Karpas-422 (cell line): ENCODE results near the gene CPPED1. TPM values are rescaled to one million over a fixed set of nuclear protein-coding genes. Genes with fewer than 3 reads are reported as not detected.

Experiments
- DNase-seq: peaks from one replicate; pipeline ENCODE4 v3.0.0-alpha.2; 2015
- H2AFZ ChIP-seq: fragments of 200-600 bp; sonication (generic); 2 replicates; pipeline ENCODE4 v1.6.1; 2014; ENCODE audit warnings: antibody characterized with exemption, low read length, mixed read lengths
- H3K27ac ChIP-seq: fragments of 200-600 bp; sonication (generic); 2 replicates; pipeline ENCODE4 v1.5.1; 2014; ENCODE audit warnings: mild to moderate bottlenecking, low read length, moderate library complexity
- H3K27me3 ChIP-seq: fragments of 200-600 bp; sonication (generic); 2 replicates; pipeline ENCODE4 v1.6.1; 2014; ENCODE audit warnings: low read length, mixed read lengths
- H3K36me3 ChIP-seq: fragments of 200-600 bp; sonication (generic); 2 replicates; pipeline ENCODE4 v1.6.1; 2014; ENCODE audit warnings: low read length, mixed read lengths; ENCODE audit not compliant: insufficient read depth
- H3K4me1 ChIP-seq: fragments of 200-600 bp; sonication (generic); 2 replicates; pipeline ENCODE4 v1.6.1; 2014; ENCODE audit warnings: mild to moderate bottlenecking, low read length, mixed read lengths
- H3K4me2 ChIP-seq: fragments of 200-600 bp; sonication (generic); 2 replicates; pipeline ENCODE4 v1.6.1; 2014; ENCODE audit warnings: low read length, low read depth, mild to moderate bottlenecking; ENCODE audit not compliant: poor library complexity, severe bottlenecking
- H3K4me3 ChIP-seq: fragments of 200-600 bp; sonication (generic); 2 replicates; pipeline ENCODE4 v1.5.1; 2014; ENCODE audit warnings: mild to moderate bottlenecking, antibody characterized with exemption, low read length, mixed read lengths
- H3K79me2 ChIP-seq: fragments of 200-600 bp; sonication (generic); 2 replicates; pipeline ENCODE4 v1.6.1; 2014; ENCODE audit warnings: mild to moderate bottlenecking, low read length, mixed read lengths
- H3K9ac ChIP-seq: fragments of 200-600 bp; sonication (generic); 2 replicates; pipeline ENCODE4 v1.6.0; 2014; ENCODE audit warnings: low read length
- H3K9me2 ChIP-seq: fragments of 200-600 bp; sonication (generic), shearing (Covaris generic); replicated peaks from 2 replicates; pipeline ENCODE4 v1.6.0; 2014; ENCODE audit warnings: mild to moderate bottlenecking, low read length, moderate library complexity; ENCODE audit not compliant: insufficient read depth
- H3K9me3 ChIP-seq: fragments of 300-700, 200-600 bp; sonication (generic); 2 replicates; pipeline ENCODE4 v1.6.1; 2014; ENCODE audit warnings: low read length, mixed read lengths
- H4K20me1 ChIP-seq: fragments of 200-600 bp; sonication (generic); 2 replicates; pipeline ENCODE4 v1.6.1; 2014; ENCODE audit warnings: mild to moderate bottlenecking, antibody characterized with exemption, low read length, low read depth; ENCODE audit not compliant: insufficient read depth
- total RNA-seq: library from RNA; depleted of rRNA; stranded (reverse); fragments of >200 nt; shearing (Covaris generic); gene quantifications from 2 replicates; pipeline ENCODE4 v1.2.3, GENCODE V29; 2014; ENCODE audit warnings: low replicate concordance; rRNA removed

CPPED1 gene, protein sequence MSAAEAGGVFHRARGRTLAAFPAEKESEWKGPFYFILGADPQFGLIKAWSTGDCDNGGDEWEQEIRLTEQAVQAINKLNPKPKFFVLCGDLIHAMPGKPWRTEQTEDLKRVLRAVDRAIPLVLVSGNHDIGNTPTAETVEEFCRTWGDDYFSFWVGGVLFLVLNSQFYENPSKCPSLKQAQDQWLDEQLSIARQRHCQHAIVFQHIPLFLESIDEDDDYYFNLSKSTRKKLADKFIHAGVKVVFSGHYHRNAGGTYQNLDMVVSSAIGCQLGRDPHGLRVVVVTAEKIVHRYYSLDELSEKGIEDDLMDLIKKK
- 1.8 and 2.0 TPM in 2 replicates for total RNA-seq

DNA sequence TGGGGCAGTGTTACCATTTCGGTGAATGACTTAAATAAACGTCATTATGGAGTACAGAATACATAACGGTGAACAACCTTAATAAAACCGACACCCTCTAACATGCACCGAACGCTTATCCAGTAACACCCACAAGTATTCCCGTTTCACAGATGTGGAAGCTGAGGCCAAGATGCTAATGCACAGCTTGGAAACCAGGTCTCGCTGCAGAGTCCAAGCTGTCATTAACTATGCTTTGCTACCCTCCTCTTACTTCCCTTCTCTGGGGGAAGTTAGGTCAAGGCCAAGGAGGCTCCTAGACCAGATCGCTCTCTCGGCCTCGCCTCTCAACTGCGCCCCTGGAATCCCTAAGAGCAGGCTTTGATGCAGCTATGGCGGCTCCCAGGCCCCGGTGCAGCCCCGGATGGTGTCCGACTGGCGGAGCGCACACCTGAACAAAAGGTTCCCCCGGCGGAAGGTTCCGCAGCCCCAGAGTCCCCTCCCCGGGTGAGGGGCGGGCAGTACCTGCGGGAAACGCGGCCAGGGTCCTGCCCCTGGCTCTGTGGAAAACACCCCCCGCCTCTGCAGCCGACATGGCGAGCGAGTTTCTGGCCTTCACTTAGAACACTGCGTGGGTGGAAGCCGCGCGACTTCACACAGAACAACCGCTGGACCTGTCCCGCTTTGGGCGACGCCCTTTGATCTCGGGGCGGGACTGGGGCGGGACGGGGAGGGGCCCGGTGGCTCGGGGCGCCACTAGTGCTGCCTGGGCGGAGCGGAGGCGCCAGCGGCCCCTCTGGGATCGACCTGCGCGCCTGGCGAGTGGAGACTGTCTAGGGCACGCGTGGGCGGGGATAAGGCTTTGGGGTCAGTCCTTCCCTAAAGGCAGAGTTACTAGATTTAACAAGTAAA is at the start of gene CPPED1:
Gene CPPED1 (minus strand): TSS at position 685 of the 891 bp plus-strand sequence. CDS start 111 bp downstream, at position 574.
- Histone ChIP-seq H3K79me2 (no peaks in the 10 kb centered on the region), H3K9me2 (no peaks in the 10 kb centered on the region; the same call in 1 of the 2 replicates), H3K4me3 (peak within 1 kb of the TSS; percentile 78), H3K4me2 (peak within 1 kb of the TSS; percentile 65), H3K4me1 (peaks cover 6% of the 10 kb centered on the region; the same call in 1 of the 2 replicates), H4K20me1 (no peaks in the 10 kb centered on the region), H3K9me3 (no peaks in the 10 kb centered on the region), H3K9ac (peak within 1 kb of the TSS; percentile 70), H2AFZ (peak within 1 kb of the TSS; percentile 89), H3K27ac (no peak within 1 kb of the TSS), H3K36me3 (no peaks in the 10 kb centered on the region), H3K27me3 (no peaks in the 10 kb centered on the region)
- DNase-seq = peak; percentile 89

- no peaks in the 10 kb centered on the region for H3K27me3 ChIP-seq
- no peaks in the 10 kb centered on the region for H3K36me3 ChIP-seq
- H3K4me1 ChIP-seq = no peaks in the 10 kb centered on the region
- no peak overlapping the region for H3K9ac ChIP-seq
- no peak overlapping the region for H3K4me3 ChIP-seq
- no peaks in the 10 kb centered on the region for H3K9me2 ChIP-seq
- no peak overlapping the region for H3K4me2 ChIP-seq
- no peaks in the 10 kb centered on the region for H4K20me1 ChIP-seq
- no peak overlapping the region for H3K27ac ChIP-seq
- no peaks in the 10 kb centered on the region for H3K79me2 ChIP-seq
- H3K9me3 ChIP-seq = no peaks in the 10 kb centered on the region
- DNase-seq = no peak
- H2AFZ ChIP-seq = no peak overlapping the region
Observed at GRCh38 chr16:12850186-12850585, 46.5 kb upstream of the CPPED1 start.

DNA sequence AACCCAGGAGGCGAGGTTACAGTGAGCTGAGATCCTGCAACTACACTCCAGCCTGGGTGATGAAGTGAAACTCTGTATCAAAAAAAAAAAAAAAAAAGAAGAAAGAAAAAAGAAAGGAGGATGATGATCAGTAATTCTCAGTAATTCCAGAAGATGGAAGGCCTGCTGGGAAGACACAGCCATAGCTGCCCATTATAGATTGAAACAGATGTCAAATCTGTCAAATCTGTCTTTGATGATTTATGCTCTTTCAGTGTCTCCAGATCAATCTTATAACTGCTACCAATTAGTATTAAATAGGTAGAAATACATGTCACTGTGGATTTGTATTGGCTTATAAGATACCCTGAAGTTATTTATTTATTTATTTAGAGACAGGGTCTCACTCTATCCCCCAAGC is 42.9 kb upstream of the CPPED1 start:
- no peaks in the 10 kb centered on the region for H4K20me1 ChIP-seq
- no peak overlapping the region for H3K9ac ChIP-seq
- H3K4me3 ChIP-seq = no peak overlapping the region
- H2AFZ ChIP-seq = no peak overlapping the region
- no peak for DNase-seq
- no peaks in the 10 kb centered on the region for H3K4me1 ChIP-seq
- no peak overlapping the region for H3K4me2 ChIP-seq
- H3K27ac ChIP-seq = no peak overlapping the region
- H3K9me3 ChIP-seq = no peaks in the 10 kb centered on the region
- H3K79me2 ChIP-seq = no peaks in the 10 kb centered on the region
- H3K36me3 ChIP-seq = no peaks in the 10 kb centered on the region
- H3K9me2 ChIP-seq = no peaks in the 10 kb centered on the region
- no peaks in the 10 kb centered on the region for H3K27me3 ChIP-seq

DNA sequence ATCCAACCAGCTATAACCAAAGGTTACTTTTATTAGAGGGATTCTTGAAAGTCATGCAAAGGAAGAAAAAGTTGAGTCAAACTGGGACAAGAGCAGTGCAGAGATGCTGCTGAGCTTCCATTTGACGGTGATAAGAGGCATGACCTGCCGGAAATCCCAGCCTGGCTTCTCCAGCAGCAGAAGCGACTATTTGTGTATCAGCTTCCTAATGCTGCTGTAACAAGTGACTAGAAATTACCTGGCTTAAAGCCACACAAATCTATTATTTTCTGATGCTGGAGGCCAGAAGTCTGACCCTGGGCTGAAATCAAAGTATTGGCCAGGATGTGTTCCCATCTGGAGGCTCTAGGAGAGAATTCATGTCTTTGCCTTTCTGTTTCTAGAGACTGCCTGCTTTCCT is 41.6 kb upstream of the CPPED1 start:
- H3K27ac ChIP-seq = no peak overlapping the region
- no peaks in the 10 kb centered on the region for H3K27me3 ChIP-seq
- no peaks in the 10 kb centered on the region for H4K20me1 ChIP-seq

DNA sequence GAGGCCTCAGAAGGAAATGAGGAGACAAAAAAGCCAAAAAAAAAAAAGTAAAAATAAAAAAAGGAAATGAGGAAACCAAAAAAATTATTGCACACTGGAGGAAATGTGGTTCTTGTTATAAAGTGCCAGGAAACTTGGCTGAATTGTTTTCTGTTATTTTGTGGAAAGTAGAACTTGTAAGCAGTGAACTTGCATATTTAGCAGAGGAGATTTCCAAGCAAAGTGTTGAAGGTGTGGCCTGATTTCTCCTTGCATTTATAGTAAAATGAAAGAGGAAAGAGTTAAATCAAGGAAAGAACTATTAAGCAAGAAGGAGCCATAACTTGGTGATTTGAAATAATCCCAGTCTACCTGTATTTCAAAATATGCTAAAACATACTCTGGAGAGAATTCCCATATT is 34.1 kb upstream of the CPPED1 start:
- H3K9me2 ChIP-seq = no peaks in the 10 kb centered on the region
- H3K9ac ChIP-seq = no peak overlapping the region
- no peak overlapping the region for H2AFZ ChIP-seq
- no peak overlapping the region for H3K4me3 ChIP-seq
- no peaks in the 10 kb centered on the region for H3K4me1 ChIP-seq
- no peaks in the 10 kb centered on the region for H3K9me3 ChIP-seq
- no peak overlapping the region for H3K4me2 ChIP-seq
- DNase-seq = no peak
- H3K27me3 ChIP-seq = no peaks in the 10 kb centered on the region
- H3K79me2 ChIP-seq = no peaks in the 10 kb centered on the region
- H3K27ac ChIP-seq = no peak overlapping the region
- H3K36me3 ChIP-seq = no peaks in the 10 kb centered on the region
- H4K20me1 ChIP-seq = no peaks in the 10 kb centered on the region

More for the DNA sequence above, 41.6 kb upstream of the CPPED1 start:
- H3K36me3 ChIP-seq = no peaks in the 10 kb centered on the region
- no peaks in the 10 kb centered on the region for H3K9me3 ChIP-seq
- H3K4me2 ChIP-seq = no peak overlapping the region
- H3K79me2 ChIP-seq = no peaks in the 10 kb centered on the region
- no peak overlapping the region for H3K9ac ChIP-seq
- no peak overlapping the region for H2AFZ ChIP-seq
- DNase-seq = no peak
- H3K4me1 ChIP-seq = no peaks in the 10 kb centered on the region
- no peaks in the 10 kb centered on the region for H3K9me2 ChIP-seq
- H3K4me3 ChIP-seq = no peak overlapping the region

DNA sequence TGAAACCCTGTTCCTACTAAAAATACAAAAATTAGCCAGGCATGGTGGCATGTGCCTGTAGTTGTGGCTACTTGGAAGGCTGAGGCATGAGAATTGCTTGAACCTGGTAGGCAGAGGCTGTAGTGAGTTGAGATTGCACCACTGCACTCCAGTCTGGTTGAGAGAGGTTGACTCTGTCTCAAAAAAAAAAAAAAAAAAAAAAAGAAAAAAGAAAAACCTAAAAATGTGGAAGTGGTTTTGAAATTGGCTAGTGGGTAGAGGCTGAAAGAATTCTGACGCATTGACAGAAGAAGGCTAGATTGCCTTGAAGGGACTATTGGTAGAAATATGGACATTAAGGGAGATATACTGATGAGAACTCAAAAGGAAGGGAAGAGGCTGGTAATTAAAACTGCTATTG is 33.6 kb upstream of the CPPED1 start:
- H3K36me3 ChIP-seq = no peaks in the 10 kb centered on the region
- no peak overlapping the region for H3K4me3 ChIP-seq
- H3K9me2 ChIP-seq = no peaks in the 10 kb centered on the region
- H3K9me3 ChIP-seq = no peaks in the 10 kb centered on the region
- no peak overlapping the region for H3K27ac ChIP-seq
- no peaks in the 10 kb centered on the region for H3K27me3 ChIP-seq
- no peak overlapping the region for H3K4me2 ChIP-seq
- no peaks in the 10 kb centered on the region for H4K20me1 ChIP-seq
- no peaks in the 10 kb centered on the region for H3K4me1 ChIP-seq
- DNase-seq = no peak
- H2AFZ ChIP-seq = no peak overlapping the region
- no peak overlapping the region for H3K9ac ChIP-seq
- H3K79me2 ChIP-seq = no peaks in the 10 kb centered on the region

GRCh38 chr16:12833926-12834325 is 30.2 kb upstream of the CPPED1 start:
- Histone ChIP-seq H3K4me2 (no peak overlapping the region), H3K27me3 (no peaks in the 10 kb centered on the region), H4K20me1 (no peaks in the 10 kb centered on the region), H3K4me3 (no peak overlapping the region), H3K9me2 (no peaks in the 10 kb centered on the region), H3K79me2 (no peaks in the 10 kb centered on the region), H3K4me1 (no peaks in the 10 kb centered on the region), H3K9me3 (no peaks in the 10 kb centered on the region), H3K27ac (no peak overlapping the region), H2AFZ (no peak overlapping the region), H3K9ac (no peak overlapping the region), H3K36me3 (no peaks in the 10 kb centered on the region)
- no peak for DNase-seq
